Ishikawa (cell line): Measurements from ENCODE around the gene SEMA6D.

Experiments used
- CEBPB ChIP-seq: IDR thresholded peaks from 2 replicates; pipeline ENCODE4 v1.6.1; 2012
- CREB1 ChIP-seq: IDR thresholded peaks from 2 replicates; pipeline ENCODE4 v1.6.1; 2012; ENCODE audit warnings: low read depth
- EGR1 ChIP-seq: IDR thresholded peaks from 2 replicates; pipeline ENCODE4 v1.6.1; 2012
- EP300 ChIP-seq: IDR thresholded peaks from 2 replicates; pipeline ENCODE4 v1.6.1; 2012; ENCODE audit warnings: borderline replicate concordance
- FOXM1 ChIP-seq: IDR thresholded peaks from 2 replicates; pipeline ENCODE4 v1.6.1; 2012; ENCODE audit warnings: low read depth, borderline replicate concordance
- RAD21 ChIP-seq: IDR thresholded peaks from 2 replicates; pipeline ENCODE4 v1.6.1; 2012; ENCODE audit warnings: low read depth
- TAF1 ChIP-seq: IDR thresholded peaks from 2 replicates; pipeline ENCODE4 v1.6.1; 2012; ENCODE audit warnings: low read depth, mild to moderate bottlenecking
- TCF12 ChIP-seq: IDR thresholded peaks from 2 replicates; pipeline ENCODE4 v1.6.1; 2012; ENCODE audit warnings: low read depth
- TEAD4 ChIP-seq: IDR thresholded peaks from 2 replicates; pipeline ENCODE4 v1.6.1; 2012
- YY1 ChIP-seq: IDR thresholded peaks from 2 replicates; pipeline ENCODE4 v1.6.1; 2012; ENCODE audit warnings: low read depth
- ZBTB7A ChIP-seq: IDR thresholded peaks from 2 replicates; pipeline ENCODE4 v1.6.1; 2012; ENCODE audit warnings: low read depth

GRCh38 chr15:47718497-47719437 is 1.5 kb downstream of the SEMA6D start:
- no peak for TF ChIP-seq EP300
- no peak for TF ChIP-seq YY1
- no peak for TF ChIP-seq TAF1
- no peak for TF ChIP-seq TCF12
- no peak for TF ChIP-seq TEAD4
- TF ChIP-seq FOXM1 = no peak
- TF ChIP-seq ZBTB7A = no peak
- TF ChIP-seq CEBPB = no peak
- TF ChIP-seq CREB1 = no peak
- TF ChIP-seq EGR1 = no peak
- no peak for TF ChIP-seq RAD21
